SKM-1 (cell line): ENCODE results near the gene GSN.

Experiments
- DNase-seq: peaks from one replicate; lab custom pipeline; 2025; ENCODE audit not compliant: unreplicated experiment; lab: John Stamatoyannopoulos, UW

Gene GSN

DNA sequence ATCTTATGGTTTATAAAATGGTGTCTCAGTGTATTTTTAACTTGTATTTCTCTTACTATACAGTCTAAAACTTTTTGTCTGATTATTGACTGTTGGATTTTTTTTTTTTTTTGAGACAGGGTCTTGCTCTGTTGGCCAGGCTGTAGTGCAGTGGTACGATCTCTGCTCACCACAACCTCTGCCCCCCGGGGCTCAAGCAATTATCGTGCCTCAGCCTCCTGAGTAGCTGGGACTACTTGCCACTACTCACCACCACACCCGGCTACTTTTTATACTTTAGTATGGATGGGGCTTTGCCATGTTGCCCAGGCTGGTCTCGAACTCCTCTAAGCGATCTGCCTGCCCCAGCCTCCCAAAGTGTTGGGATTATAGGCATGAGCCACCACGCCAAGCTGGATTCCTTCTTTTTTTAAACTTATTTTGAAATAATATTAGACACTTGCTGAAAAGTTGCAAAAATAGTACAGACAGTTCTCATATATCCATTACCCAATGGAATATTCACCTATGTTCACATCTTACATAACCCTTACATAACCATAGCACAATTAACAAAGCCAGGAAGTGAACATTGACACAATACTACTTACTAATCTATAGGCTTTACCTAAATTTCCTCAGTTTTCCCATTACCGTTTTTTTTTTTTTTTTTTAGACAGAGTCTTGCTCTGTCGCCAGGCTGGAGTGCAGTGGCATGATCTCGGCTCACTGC lies 54.9 kb downstream of the GSN start:
- DNase-seq, result no peak

DNA sequence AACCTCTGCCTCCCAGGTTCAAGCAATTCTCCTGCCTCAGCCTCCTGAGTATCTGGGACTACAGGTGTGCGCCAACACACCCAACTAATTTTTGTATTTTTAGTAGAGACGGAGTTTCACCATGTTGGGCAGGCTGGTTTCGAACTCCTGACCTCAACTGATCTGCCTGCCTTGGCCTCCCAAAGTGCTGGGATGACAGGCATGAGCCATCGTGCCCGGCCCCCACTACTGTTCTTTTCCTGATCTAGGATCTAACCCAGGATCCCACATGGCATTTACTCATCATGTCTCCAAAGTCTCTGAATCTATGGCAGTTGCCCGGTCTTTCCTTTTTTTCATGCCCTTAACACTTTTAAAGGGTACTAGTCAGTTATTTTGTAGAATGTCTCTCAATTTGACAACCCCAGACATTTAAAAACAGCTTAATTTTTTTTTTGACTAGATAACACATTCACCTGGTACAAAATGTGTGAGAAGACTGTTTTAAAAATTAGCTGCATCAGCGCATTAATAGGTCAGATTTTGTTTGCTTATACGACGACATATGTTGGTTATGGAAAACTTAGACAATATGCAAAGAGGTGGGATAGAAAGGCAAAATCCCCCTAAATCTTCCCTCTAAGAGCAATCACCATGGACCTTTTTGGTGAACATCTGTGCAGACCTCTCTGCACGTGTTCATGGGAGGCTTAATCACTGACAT lies 55.6 kb downstream of the GSN start:
- no peak for DNase-seq

DNA sequence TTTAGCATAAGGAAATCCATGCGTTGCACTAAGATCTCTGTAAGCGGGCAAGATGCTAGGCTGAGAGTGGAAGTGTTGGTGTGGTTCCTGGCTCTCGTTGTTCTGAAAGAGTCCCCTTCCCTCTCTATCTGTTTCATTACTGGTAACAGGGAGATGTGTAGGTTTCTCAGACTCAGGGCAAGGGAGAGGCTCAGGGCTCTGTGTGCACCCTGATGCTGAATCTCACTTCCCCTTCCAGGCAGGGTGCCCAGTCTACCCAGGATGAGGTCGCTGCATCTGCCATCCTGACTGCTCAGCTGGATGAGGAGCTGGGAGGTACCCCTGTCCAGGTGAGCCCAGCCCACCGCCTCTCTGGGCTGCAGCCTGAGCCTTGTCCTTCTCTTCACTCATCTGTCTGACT lies 56.4 kb downstream of the GSN start:
- DNase-seq, result no peak

DNA sequence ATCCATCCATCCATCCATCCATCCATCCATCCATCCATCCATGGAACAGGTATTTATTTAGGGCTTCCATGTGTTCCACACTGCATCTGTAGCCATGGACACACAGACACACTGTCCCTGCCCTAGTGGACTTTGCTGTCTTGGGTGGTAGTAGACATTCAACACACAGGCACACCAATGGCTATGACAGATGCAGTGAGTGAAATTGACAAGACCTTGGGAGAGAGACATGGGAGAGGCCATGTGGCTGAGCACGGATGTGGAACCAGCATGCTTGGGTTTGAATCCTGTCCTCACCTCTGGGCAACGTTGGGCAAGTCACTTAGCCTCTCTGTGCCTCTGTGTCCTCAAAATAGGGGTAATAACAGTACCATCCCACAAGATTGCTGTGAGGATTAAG lies 56.8 kb downstream of the GSN start:
- DNase-seq, result no peak

DNA sequence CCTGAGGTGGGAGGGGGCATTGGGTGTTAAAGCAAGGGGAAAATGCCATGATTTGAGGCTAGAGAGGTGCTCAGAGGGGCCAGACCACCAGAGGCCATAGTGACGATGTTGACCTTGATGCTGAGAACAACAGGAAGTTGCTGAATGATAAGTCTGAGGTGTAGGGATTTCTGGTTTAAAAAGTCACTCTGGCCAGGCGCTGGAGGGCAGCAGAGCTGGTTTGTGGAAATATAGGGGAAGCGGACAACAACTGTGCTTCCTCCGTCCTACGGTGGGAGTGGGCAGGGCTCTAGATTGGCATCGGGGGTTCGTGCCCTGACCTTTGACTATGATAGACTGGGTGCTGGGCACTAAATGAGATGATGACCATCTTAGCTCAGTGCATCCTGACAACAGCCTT lies 57.4 kb downstream of the GSN start:
- no peak for DNase-seq

DNA sequence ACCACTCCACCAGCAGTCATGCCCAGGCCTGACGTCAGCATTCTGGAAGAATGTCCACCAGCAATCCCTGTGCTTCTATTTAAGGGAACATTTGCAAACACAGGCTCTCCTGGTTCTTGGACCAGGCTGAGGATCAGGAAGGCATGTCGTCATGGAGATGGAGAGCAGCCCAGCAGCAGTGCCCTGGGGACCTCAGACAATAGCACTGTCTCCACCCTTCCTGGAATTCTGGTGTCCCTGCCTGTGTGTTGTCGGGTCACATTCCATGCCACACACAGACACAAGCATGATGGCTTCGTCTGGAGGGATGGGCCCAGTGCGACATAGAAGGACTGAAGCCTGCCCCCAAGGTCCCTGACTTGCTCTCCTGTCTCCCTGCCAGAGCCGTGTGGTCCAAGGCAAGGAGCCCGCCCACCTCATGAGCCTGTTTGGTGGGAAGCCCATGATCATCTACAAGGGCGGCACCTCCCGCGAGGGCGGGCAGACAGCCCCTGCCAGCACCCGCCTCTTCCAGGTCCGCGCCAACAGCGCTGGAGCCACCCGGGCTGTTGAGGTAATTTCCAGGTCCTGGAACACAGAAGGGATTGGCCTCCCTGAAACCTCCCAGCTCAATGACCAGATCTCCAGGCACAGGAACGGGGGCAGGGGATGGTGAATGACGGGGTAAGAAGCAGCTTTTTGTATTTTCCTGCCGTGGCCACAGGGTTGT lies 58.3 kb downstream of the GSN start:
- DNase-seq, result no peak

DNA sequence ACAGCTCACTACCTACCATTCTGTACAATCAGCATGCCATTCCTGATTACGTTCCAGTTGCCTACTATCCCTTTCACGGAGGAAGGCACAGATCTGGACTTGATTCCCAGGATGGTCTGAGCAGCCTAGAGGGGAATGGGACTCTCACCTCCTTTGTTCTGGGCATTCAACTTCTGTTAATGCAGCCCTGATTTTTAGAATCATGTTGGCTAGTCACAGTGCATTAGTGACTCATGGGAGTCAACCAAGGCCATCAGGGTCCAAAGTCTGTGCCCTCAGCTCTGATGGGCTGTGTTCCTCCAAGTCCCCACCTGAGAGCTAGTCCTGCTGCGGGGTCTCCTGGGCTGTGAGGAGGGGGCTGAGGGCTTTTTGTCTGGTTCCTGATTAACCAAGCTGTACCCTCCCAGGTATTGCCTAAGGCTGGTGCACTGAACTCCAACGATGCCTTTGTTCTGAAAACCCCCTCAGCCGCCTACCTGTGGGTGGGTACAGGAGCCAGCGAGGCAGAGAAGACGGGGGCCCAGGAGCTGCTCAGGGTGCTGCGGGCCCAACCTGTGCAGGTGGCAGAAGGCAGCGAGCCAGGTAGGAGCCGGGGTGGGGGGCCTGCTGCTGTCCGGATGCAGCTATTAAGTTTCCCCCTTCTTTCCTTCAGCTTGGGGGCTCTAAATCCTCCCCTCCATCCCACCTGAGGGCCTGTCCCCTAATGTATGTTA lies 59.1 kb downstream of the GSN start:
- DNase-seq, result no peak

DNA sequence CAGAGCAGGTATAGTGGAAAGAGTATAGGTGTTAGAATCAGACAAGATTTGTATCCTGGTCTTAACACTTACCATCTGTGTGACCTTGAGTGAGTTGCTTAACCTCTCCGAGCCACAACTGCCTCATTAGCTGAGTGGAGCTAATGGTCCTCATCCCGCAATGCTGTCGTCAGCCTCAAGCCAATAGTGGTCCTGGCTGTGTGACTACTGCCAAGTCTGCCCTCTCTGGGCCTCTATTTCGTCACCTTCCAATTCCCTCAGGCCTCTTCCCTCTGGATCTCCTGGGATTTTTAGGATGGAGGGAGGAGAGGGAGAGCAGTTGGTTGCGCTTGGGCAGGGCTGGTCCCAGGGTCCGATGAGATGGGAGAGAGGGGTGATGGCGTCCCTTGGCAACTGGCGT lies 60.5 kb downstream of the GSN start:
- DNase-seq, result no peak

DNA sequence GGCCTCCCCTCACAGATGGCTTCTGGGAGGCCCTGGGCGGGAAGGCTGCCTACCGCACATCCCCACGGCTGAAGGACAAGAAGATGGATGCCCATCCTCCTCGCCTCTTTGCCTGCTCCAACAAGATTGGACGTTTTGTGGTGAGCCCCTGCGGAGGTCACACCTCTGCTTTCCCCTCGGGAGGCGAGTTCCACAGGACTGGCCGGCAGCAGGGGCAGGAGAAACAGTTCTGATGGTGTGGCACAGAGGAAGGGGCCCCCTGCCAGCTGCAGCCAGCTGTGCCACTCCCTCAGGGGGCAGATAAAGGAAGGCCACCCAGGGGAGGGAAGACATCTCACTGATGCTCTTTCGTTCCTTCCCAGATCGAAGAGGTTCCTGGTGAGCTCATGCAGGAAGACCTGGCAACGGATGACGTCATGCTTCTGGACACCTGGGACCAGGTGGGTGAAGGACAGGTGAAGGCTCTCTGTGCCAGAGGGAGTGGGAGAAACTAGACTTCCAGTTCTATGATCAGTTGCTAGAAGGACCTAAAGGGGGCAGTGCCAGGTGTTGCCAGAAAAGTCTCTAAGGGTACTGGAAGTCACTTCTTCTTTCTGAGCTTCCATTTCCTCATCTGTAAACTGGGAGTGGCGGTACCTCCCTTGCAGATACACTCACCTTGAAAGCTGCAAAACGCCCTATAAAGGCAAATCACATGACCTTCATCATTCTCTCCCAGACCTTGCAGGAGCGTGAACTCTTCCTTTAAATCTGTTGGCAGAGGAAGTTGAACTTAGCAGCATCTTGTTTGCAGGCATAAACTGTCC lies 61.1 kb downstream of the GSN start:
- no peak for DNase-seq

DNA sequence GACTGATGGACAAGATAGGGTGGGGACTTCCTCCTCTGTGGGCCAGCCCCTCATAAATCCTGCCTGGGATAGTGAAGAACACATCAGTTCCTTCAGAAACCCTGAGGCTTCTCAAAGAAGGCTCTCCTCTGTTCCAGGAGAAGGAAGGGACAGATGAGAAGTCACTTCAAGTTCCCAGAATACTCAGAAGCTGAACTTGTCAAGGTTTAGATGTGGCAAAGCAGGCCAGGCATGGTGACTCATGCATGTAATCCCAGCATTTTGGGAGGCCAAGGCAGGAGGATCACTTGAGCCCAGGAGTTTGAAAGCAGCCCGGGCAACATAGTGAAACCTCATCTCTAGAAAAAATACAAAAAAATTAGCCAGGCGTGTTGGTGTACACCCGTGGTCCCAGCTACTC lies 63.6 kb downstream of the GSN start:
- DNase-seq, result no peak

DNA sequence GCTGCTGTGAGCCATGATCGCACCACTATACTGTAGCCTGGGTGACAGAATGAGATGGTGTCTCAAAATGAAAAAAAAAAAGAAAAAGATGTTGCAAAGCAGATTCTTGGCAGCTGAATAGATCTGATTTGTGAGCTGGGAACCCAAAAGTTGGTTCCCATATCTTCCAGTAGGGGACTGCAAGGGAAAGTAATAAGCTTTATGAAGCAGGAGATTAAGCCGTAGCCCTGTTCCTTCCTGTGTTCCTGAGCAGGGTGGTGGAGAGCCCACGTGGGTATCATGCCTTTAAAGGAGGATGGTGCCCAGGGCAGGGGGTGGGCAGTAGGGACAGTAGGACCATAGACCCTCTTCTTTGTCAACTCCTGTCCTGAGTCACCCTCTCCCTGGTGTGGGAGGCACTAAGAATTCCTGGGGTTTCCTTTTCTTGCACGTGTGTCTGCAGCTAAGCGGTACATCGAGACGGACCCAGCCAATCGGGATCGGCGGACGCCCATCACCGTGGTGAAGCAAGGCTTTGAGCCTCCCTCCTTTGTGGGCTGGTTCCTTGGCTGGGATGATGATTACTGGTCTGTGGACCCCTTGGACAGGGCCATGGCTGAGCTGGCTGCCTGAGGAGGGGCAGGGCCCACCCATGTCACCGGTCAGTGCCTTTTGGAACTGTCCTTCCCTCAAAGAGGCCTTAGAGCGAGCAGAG lies 64.2 kb downstream of the GSN start:
- DNase-seq, result no peak

DNA sequence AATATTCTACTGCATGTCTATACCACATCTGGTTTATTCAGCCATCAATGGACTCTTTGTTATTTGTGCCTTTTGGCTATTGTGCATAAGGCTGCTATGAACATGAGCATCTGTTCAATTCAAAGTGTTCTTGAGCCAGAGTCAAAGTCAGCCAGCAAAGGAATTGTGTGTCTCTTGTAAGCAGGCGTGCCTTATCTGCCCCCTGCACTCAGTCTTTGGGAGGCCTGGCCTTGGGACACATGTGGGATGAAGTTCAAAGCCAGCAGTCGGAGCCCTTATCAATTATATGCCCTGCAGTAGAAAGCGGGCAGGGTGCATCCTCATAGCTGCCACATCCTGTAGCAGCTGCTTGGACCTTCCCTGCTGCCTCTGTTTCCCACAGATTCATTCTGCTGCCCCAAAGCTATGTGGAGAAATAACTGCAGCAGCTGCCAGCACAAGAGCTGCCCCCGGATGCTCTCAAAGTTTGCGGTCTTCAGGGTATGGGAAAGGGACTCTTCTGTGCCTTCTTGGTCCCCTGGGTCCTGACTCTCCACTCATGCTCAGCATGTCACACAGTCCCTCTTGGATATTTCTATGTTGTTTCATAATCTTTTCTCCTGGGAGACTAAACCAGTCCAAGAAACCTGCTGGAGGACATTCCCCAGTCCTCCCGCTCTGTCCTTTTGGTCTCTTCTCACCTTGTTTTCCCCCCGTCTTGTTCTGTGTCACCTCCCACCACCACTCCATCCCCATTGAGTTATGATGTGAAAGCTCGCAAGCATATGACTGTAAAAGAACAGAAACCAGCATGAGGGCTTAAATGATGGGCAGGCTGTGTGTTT lies 66.2 kb downstream of the GSN start:
- no peak for DNase-seq

DNA sequence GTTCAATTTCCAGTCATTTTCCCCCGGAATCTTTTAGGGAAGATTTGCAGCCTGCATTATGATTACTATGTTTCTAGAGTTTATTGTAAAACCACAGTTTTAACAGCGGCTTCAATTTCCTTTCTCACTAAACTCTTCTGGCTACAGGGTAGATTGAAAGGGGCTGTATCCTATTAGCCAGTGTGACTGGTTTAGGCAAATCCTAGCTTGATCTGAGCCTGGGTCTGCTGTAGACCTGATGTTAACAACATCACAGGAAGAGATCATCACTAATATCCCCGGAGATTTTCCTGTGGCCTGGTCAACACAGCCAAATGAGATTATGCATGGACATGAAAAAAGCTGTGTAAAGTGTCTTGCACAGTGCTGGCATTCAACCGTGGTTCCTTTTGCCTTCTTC lies 68.7 kb downstream of the GSN start:
- DNase-seq, result no peak

DNA sequence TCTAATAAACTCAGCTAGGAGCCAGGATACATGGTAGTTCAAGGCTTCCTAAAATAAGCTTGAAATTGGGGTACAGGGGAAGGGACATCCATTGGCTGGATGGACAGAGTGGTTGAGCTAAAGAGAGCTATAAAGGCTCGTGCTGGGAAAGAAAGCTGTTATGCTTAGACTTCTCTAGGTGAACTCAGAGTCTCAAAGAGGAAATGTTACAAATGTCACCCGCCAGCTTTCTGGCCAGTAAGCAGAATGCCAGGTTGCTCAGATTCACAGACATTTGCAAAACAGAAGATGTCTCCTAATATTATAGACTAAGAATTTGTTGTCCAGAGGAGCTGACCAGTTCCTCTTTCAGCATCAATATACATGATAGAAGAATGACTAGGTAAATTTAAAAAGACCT lies 71.5 kb downstream of the GSN start:
- DNase-seq, result no peak

DNA sequence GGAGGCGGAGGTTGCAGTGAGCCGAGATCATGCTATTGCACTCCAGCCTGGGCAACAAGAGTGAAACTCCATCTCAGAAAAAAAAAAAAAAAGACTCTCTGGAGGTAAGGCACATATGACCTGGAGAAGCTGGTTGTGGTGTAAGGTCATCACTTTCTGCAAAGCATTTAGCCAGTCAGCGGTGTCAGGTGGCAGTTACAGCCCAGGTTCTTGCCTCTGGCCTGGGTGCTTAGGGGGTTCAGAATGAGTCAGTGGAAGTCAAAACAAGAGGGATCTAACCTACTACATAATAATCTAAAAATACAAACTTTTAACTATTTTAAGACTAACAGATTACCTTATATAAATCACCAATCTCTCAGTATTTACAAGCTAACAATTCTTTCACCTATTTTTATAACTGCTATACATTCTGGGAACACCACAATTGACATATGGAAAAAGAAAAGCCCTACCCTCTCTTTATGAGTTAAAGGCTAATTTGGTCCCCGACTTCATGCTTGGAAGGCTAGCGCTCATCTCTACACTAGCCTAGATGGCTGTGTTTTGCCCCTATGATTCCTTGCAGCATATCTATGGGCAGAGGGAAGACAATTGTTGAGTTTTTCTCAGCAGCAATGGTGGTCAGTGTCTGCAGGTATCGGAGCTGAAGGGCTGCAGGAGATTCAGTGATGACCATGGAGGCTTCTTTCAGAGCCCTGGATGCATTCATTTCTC lies 72.9 kb downstream of the GSN start:
- DNase-seq, result no peak

DNA sequence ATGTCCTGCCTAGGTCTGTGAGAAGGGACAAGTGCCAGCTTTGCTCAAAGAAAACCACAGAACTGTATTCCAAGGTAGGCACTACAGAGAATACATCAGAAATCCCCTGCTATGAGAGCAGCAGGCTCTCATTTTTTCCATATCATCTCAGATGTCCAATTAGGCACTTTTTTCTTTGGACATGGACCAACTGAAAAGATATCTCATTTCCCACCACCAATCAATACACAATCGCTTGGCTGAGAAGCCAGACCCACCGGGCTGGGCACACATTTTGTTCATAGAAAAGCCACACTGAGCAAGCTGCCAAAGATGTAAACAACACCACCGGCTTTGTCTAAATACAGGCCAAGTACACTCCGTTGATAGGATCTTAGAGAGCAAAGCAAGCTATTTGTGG lies 76.2 kb downstream of the GSN start:
- no peak for DNase-seq

DNA sequence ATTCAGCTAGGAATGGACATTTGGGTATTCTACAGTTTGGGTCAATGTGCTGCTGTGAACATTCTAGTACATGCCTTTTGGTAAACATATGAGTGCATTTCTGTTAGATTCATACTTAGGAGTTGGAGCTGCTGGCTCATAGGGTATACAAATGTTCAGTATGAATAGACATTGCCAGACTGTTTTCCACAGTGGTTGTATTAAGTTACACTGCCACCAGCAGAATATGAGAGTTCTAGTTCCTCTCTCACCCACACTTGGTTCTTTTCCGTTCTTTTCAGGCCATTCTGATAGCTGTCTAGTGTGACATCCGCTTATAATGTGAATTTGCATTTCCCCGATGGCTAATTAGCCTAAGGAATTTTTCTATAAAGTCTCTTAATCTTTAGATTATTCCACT lies 77.1 kb downstream of the GSN start:
- no peak for DNase-seq

DNA sequence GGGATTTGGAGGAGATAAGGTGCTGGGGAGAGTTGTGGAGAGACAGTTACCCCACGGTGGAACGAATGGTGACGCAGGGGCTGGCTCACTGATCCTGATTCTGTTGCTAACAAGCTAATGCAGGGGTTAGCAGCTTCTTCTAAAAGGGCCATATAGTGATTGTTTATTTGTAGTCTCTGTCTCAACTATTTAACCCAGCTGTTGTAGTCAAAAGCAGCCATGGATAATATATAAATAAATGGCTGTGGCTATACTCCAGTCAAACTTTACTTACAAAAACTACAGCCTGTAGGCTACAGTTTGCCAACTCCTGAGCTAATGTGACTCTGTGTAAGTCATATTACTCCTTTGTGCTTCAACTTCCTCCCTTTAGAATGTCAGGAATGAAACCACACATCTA lies 80.3 kb downstream of the GSN start:
- DNase-seq, result no peak

DNA sequence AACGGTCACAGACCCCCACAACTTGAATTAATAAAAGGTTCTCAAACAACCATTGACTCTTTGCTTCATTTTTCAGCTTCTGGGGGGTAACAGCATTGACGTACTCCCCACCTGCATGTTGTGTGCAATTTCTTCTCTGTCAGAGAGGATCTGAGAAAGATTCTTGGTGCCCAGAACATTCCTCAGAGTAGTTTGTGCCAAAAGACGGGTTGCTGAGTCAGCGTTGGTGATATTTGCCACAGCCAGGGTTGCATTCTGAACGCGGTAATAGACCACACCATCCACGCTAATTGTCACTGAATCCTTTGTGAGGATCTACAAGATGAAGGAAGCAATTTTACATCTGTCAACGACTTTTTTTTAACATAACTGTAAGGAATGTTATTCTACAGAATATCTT lies 81.0 kb downstream of the GSN start:
- no peak for DNase-seq
